Fibroblast of lung (primary cell): ENCODE results near the gene LRMDA.

Source experiments
- CTCF ChIP-seq, 2 donors: IDR thresholded peaks in 1 of 2; conservative IDR thresholded peaks in 1 of 2; 1 replicate in 1 of 2; 2 replicates in 1 of 2; pipeline ENCODE4 v1.5.1; 2011 to 2012; ENCODE audit warnings: low read length in 2 of 2, control low read depth in 1 of 2, inconsistent platforms in 1 of 2, low read depth in 1 of 2, mild to moderate bottlenecking in 1 of 2
- EZH2 ChIP-seq: IDR thresholded peaks from 2 replicates; pipeline ENCODE4 v1.5.1; 2012; ENCODE audit warnings: low read length, control low read depth, mild to moderate bottlenecking; ENCODE audit errors: missing control alignments

- TF ChIP-seq EZH2 (no peak), CTCF (conservative IDR thresholded peaks at IDR 0.05 in 1 of 2, IDR thresholded peaks at IDR 0.05 in 1 of 2; ENCODE audit: low read depth in 1 of 2, low read length in 2 of 2) (no peak)
Observed at GRCh38 chr10:75553550-75553949, 122.1 kb downstream of the LRMDA start.
